D721Med (cell line): ENCODE data around the gene SFTA2.

ENCODE experiments used
- DNase-seq: peaks from one replicate; pipeline ENCODE4 v3.0.0; 2011; ENCODE audit warnings: low spot score; ENCODE audit not compliant: insufficient read length
- FAIRE-seq: peaks from 2 replicates; lab custom pipeline; 2011; peaks lifted over from hg19 to GRCh38; lab: Jason Lieb, UNC
- CTCF ChIP-seq: IDR thresholded peaks from 2 replicates; pipeline ENCODE4 v1.5.1; 2012; ENCODE audit warnings: mild to moderate bottlenecking, control low read depth; ENCODE audit not compliant: insufficient read depth; ENCODE audit errors: missing control alignments

The SFTA2 gene

DNA sequence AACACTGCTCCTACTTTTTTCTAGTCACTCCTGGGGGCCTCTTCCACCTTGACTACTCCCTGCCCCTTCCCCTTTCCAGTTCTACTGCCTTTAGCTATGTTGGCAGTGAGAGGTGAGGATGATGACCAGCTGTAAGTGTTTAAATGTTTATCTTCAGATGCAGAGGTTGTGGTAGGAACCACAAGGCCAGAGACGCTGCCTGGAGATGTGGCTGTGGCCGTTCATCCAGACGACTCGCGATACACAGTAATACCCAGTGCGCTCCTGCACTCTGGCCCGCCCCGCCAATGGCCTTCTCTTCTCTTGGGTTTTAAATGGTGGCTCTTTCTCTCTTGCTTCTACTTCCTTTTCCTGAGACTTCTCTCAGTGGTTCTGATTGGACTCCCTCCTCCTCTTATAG is 13.3 kb downstream of the SFTA2 start:
- TF ChIP-seq CTCF: no peak
- no peak for FAIRE-seq

DNA sequence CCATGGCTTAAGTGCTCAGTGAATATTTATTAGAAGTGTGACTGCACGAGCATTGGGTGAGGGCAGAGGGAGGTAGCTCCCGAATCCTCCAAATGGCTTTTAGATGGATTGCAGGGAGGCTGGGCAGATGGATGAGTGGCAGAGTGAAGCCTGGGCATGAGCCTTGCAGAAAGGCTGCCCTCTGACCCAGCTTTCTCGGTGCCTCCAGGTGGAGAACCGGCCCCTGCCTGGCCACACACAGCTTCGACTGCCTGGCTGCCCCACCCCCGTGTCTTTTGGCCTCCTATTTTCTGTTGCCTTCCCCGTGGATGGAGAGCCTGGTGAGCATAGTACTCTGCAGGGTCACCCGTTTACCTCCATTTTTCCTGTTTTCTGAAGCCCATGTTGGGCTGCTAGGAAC is 14.5 kb downstream of the SFTA2 start:
- DNase-seq (no peak), FAIRE-seq (no peak)
- TF ChIP-seq CTCF: no peak

More for the DNA sequence above, 13.3 kb downstream of the SFTA2 start:
- DNase-seq: no peak

DNA sequence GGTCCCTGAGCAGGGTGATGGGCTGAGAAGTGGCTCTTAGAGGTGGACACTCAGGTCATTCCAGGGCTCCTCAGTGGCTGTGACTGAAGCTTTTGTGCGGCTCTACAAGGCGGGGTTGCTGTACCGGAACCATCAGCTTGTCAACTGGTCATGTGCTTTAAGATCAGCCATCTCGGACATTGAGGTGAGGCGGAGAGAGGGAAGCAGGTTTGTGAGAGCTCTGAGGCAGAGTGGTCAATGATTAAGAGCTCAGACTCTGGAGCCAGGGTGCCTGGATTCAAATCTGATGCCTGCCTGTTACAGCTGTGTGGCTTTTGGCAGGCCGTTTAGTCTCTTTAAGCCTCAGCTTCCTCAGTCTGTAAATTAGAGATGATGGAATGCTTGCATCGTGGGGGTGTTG is 14.9 kb downstream of the SFTA2 start:
- DNase-seq (no peak), FAIRE-seq (no peak)
- TF ChIP-seq CTCF: no peak

GRCh38 chr6:30915591-30915946 is 16.4 kb downstream of the SFTA2 start:
- TF ChIP-seq CTCF: peak; percentile 71
- DNase-seq (peak; percentile 68), FAIRE-seq (no peak)

DNA sequence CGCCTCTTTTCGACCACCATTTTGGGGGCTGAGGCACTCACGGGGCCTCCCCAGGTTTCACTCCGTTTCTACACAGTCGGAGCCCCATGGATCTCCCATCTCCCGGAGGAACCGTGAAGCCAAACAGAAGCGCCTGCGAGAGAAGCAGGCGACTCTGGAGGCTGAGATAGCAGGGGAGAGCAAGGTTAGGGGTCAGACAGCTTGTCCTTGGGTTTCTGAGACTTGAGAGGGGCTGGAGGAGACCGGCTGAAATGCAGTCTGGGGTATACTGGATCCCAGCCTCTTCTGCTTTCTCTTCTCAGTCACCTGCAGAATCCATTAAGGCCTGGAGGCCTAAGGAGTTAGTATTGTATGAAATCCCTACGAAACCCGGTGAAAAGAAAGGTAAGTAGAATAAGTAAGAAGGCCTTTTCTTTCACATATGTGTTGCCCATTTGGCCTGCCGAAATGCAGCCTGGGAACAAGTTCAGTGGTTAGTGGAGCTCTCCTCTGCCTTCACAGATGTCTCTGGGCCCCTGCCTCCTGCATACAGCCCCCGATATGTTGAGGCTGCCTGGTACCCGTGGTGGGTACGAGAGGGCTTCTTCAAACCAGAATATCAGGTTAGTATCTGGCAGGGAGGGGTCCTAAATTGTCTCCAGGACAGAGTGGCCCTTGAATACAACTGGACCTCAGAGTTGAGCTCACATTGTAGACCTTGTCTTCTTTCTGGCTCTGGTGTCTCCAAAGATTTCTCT is 16.9 kb downstream of the SFTA2 start:
- no peak for TF ChIP-seq CTCF
- FAIRE-seq: no peak

GRCh38 chr6:30914076-30914853 is 17.7 kb downstream of the SFTA2 start, which contains the start of gene VARS2:
TSS of gene VARS2 (plus strand) at chr6:30914238. CDS start at chr6:30914837, 599 bp downstream.
- DNase-seq (peak; percentile 100), FAIRE-seq (no peak)
- peak; percentile 28 for TF ChIP-seq CTCF

More for the DNA sequence above, 16.9 kb downstream of the SFTA2 start:
- no peak for DNase-seq

- DNase-seq: no peak
- no peak for TF ChIP-seq CTCF
- no peak for FAIRE-seq
Observed at GRCh38 chr6:30913721-30914075, 18.3 kb downstream of the SFTA2 start.
